GM23338 (cell line): ENCODE data around the gene SND1. TPM values are rescaled to one million over a fixed set of nuclear protein-coding genes. Genes with fewer than 3 reads are reported as not detected.

ENCODE experiments used
- ATAC-seq: fragments of 200-7000 bp; cut with Tn5 transposase; 3 replicates; pipeline ENCODE4 v1.9.1; 2020
- DNase-seq: peaks from one replicate; pipeline ENCODE4 v3.0.0-alpha.2; 2015; ENCODE audit warnings: low spot score
- H2AFZ ChIP-seq: fragments of 200-600 bp; sonication (generic); 2 replicates; pipeline ENCODE4 v1.8.0; 2016; ENCODE audit warnings: antibody characterized with exemption, mild to moderate bottlenecking, moderate library complexity
- H3F3A ChIP-seq: fragments of 200-600 bp; sonication (generic); replicated peaks from 2 replicates; pipeline ENCODE4 v1.8.0; 2017; ENCODE audit warnings: antibody characterized with exemption, mixed run types, low read depth
- H3K27ac ChIP-seq: fragments of 200-600 bp; sonication (generic); 2 replicates; pipeline ENCODE4 v1.6.1; 2016; ENCODE audit warnings: low read depth
- H3K27me3 ChIP-seq: fragments of 200-600 bp; sonication (generic); 2 replicates; pipeline ENCODE4 v1.8.0; 2016; ENCODE audit warnings: mild to moderate bottlenecking, mixed run types, moderate library complexity; ENCODE audit not compliant: insufficient read depth
- H3K36me3 ChIP-seq: fragments of 200-600 bp; sonication (generic); 2 replicates; pipeline ENCODE4 v1.8.0; 2016; ENCODE audit warnings: mild to moderate bottlenecking; ENCODE audit not compliant: insufficient read depth
- H3K4me1 ChIP-seq: fragments of 200-600 bp; sonication (generic); 2 replicates; pipeline ENCODE4 v1.8.0; 2016; ENCODE audit warnings: mild to moderate bottlenecking, moderate library complexity; ENCODE audit not compliant: insufficient read depth
- H3K4me2 ChIP-seq: fragments of 200-600 bp; sonication (generic); 2 replicates; pipeline ENCODE4 v1.7.1; 2017; ENCODE audit warnings: mixed run types
- H3K4me3 ChIP-seq: fragments of 200-600 bp; sonication (generic); 2 replicates; pipeline ENCODE4 v1.6.1; 2016; ENCODE audit warnings: mixed run types
- H3K79me2 ChIP-seq: fragments of 200-600 bp; sonication (generic); replicated peaks from 2 replicates; pipeline ENCODE4 v1.8.0; 2017; ENCODE audit warnings: mild to moderate bottlenecking; ENCODE audit not compliant: insufficient read depth
- H3K9me2 ChIP-seq: fragments of 200-600 bp; sonication (generic); 2 replicates; pipeline ENCODE4 v1.8.0; 2017; ENCODE audit not compliant: insufficient read depth
- H4K20me1 ChIP-seq: fragments of 200-600 bp; sonication (generic); replicated peaks from 2 replicates; pipeline ENCODE4 v1.8.0; 2017; ENCODE audit warnings: mild to moderate bottlenecking; ENCODE audit not compliant: insufficient read depth
- H3K27ac Mint-ChIP-seq: 2 replicates; pipeline ENCODE4 v1.8.0; 2020; ENCODE audit warnings: inconsistent platforms, mild to moderate bottlenecking, moderate library complexity, mixed read lengths
- H3K27me3 Mint-ChIP-seq: 3 replicates; pipeline ENCODE4 v1.8.0; 2022; ENCODE audit warnings: low read depth, mild to moderate bottlenecking, moderate library complexity, mixed read lengths, inconsistent platforms; ENCODE audit not compliant: insufficient read depth, poor library complexity
- H3K36me3 Mint-ChIP-seq: 3 replicates; pipeline ENCODE4 v1.8.0; 2021; ENCODE audit warnings: low read depth, mild to moderate bottlenecking, inconsistent platforms, moderate library complexity, mixed read lengths
- H3K4me1 Mint-ChIP-seq: 3 replicates; pipeline ENCODE4 v1.8.0; 2020; ENCODE audit warnings: mild to moderate bottlenecking, inconsistent platforms, mixed read lengths
- H3K4me3 Mint-ChIP-seq: 3 replicates; pipeline ENCODE4 v1.8.0; 2021; ENCODE audit warnings: moderate library complexity, mild to moderate bottlenecking, inconsistent platforms, mixed read lengths
- H3K9me3 Mint-ChIP-seq: 3 replicates; pipeline ENCODE4 v1.8.0; 2020; ENCODE audit warnings: moderate library complexity, mild to moderate bottlenecking, inconsistent platforms, mixed read lengths
- CTCF ChIP-seq, 2 experiments: fragments of 200-600 bp in 1 of 2; sonication (generic) in 1 of 2; conservative IDR thresholded peaks; 2 replicates each; pipeline versions ENCODE4 v1.5.1 to v1.6.1; 2016 to 2017; ENCODE audit warnings: antibody characterized with exemption in 2 of 2, low read depth in 2 of 2, mild to moderate bottlenecking in 2 of 2, moderate library complexity in 1 of 2
- ETS1 ChIP-seq: IDR thresholded peaks from 2 replicates; pipeline ENCODE4 v1.6.1; 2016; ENCODE audit warnings: antibody characterized with exemption
- JUNB ChIP-seq: IDR thresholded peaks from one replicate; pipeline ENCODE4 v1.6.1; 2016; ENCODE audit warnings: antibody characterized with exemption; ENCODE audit not compliant: unreplicated experiment
- ZNF114 ChIP-seq: fragments of 250-450 bp; sonication (Bioruptor Pico); IDR thresholded peaks from 2 replicates; pipeline ENCODE4 v1.5.0; 2020; ENCODE audit warnings: mild to moderate bottlenecking, moderate library complexity
- polyA plus RNA-seq: library from polyadenylated mRNA; unstranded; fragments of >200 nt; fragmentation: Nextera tagmentation; extraction: Ambion mirVana; gene quantifications from 2 replicates; pipeline ENCODE4 v1.2.1, GENCODE V29; 2016
- total RNA-seq: library from RNA; depleted of rRNA; stranded (reverse); fragments of >200 nt; shearing (Covaris generic); gene quantifications from 2 replicates; pipeline ENCODE4 v1.2.3, GENCODE V29; 2014
- TF ChIP-seq, protein P1 (sequence below): IDR thresholded peaks from one replicate; pipeline ENCODE4 v1.6.1; 2018; ENCODE audit warnings: antibody characterized with exemption; ENCODE audit not compliant: unreplicated experiment

Gene SND1
- total and polyA plus RNA-seq, 2 experiments from 2014 or later = 107 to 254 TPM

- TF ChIP-seq CTCF (conservative IDR thresholded peaks at IDR 0.05; ENCODE audit: low read depth in 2 of 2) (no peak), ETS1 (no peak), ZNF114 (CRISPR knock-in tag) (no peak)
Measured at GRCh38 chr7:127828843-127829500, 177.0 kb downstream of the SND1 start (continued).

GRCh38 chr7:127831318-127832219, 179.6 kb downstream of the SND1 start:
- no peak overlapping the region for H3K4me2 ChIP-seq
- peaks cover 92% of the 10 kb centered on the region for H3K79me2 ChIP-seq
- Mint-ChIP-seq H3K27ac (no peak overlapping the region), H3K36me3 (peaks cover 18% of the 10 kb centered on the region), H3K4me3 (no peak overlapping the region), H3K4me1 (peaks cover 5% of the 10 kb centered on the region), H3K27me3 (no peaks in the 10 kb centered on the region), H3K9me3 (peaks cover 7% of the 10 kb centered on the region; the same call in 2 of the 3 replicates)
- no peaks in the 10 kb centered on the region for H3K4me1 ChIP-seq
- no peaks in the 10 kb centered on the region for H3K9me2 ChIP-seq
- no peak overlapping the region for H3K27ac ChIP-seq
- no peak overlapping the region for H3K4me3 ChIP-seq
- ATAC-seq (no peak), DNase-seq (no peak)
- H2AFZ ChIP-seq = no peak overlapping the region
- H4K20me1 ChIP-seq = peaks cover 17% of the 10 kb centered on the region
- peaks cover 9% of the 10 kb centered on the region; the same call in 1 of the 2 replicates for H3K36me3 ChIP-seq
- no peaks in the 10 kb centered on the region for H3K27me3 ChIP-seq
- no peaks in the 10 kb centered on the region for H3F3A ChIP-seq
- TF ChIP-seq, protein P1, sequence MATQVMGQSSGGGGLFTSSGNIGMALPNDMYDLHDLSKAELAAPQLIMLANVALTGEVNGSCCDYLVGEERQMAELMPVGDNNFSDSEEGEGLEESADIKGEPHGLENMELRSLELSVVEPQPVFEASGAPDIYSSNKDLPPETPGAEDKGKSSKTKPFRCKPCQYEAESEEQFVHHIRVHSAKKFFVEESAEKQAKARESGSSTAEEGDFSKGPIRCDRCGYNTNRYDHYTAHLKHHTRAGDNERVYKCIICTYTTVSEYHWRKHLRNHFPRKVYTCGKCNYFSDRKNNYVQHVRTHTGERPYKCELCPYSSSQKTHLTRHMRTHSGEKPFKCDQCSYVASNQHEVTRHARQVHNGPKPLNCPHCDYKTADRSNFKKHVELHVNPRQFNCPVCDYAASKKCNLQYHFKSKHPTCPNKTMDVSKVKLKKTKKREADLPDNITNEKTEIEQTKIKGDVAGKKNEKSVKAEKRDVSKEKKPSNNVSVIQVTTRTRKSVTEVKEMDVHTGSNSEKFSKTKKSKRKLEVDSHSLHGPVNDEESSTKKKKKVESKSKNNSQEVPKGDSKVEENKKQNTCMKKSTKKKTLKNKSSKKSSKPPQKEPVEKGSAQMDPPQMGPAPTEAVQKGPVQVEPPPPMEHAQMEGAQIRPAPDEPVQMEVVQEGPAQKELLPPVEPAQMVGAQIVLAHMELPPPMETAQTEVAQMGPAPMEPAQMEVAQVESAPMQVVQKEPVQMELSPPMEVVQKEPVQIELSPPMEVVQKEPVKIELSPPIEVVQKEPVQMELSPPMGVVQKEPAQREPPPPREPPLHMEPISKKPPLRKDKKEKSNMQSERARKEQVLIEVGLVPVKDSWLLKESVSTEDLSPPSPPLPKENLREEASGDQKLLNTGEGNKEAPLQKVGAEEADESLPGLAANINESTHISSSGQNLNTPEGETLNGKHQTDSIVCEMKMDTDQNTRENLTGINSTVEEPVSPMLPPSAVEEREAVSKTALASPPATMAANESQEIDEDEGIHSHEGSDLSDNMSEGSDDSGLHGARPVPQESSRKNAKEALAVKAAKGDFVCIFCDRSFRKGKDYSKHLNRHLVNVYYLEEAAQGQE = no peak
- TF ChIP-seq JUNB = no peak
